CD4-positive, alpha-beta T cell treated with Interleukin-12 subunit alpha and Interleukin-12 subunit beta, for 1 hour (primary cell): ENCODE data around the gene CBX8.

Experiments
- DNase-seq: peaks from one replicate; pipeline ENCODE4 v3.0.0-alpha.2; 2020

The CBX8 gene

DNA sequence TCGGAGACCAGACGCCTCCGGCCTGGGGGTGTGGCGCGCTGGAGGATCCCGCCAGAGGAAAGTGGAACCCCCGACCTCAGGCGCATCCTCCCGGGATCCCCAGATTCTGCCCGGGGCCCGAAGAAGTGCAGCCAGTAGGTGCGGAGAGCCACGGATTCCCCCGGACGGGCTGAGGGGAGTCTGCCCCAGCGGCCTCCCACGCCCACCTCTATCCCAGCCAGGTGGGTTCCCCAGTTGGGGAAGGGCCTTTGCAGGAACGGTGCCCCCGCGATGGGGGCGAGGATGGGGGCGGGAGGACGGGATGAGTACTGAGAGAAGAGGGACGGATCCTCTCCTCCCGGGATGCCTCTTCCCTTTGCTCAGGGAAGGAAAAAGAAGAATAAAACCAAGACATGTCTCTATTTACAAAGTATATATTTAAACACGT, 5.1 kb downstream of the CBX8 start:
- no peak for DNase-seq

DNA sequence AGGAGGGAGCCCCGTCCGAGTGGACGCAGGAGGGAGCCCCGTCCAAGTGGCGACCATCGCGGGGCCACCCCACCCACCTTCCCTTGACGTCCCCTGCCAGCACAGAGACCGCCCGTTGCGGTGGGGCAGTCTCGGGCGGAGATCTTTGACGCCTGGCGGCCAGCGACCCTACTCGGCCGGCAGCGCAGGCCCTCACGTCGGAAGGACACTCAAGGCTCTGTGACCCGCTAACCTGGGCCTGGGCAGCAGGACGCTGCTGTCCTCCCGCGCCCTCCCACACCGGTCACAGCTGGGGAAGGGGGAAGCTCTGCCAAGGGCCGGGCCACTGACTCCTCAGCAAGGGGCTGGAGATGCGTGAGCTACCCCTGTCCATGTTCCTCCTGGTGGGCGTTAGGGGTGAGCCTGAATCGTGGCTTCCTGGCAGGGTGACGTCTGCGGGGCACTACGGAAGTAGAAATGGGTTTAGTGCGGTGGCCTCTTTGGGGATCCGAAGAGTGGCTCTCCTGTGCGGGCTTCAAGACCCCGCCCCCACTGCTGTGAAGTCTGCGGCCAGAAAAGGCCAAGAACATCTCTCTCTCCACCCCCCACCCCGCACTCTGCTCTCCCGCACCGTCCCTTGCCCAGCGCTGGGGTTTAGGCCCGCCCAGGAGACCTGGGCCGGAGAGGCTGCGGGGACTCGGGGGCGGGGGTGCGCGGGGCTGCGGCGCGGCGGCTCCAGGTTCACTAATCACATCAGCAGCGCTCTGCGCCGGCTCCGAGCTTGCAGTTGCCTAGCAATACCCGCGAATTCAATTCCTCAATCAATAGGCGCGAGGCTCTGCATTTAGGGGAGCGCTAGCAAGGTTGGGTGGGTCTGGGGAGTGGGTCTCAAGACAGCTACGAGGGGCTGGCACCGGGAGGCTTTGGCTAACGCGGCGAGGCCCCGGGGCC, 5.8 kb downstream of the CBX8 start:
- DNase-seq: no peak

DNA sequence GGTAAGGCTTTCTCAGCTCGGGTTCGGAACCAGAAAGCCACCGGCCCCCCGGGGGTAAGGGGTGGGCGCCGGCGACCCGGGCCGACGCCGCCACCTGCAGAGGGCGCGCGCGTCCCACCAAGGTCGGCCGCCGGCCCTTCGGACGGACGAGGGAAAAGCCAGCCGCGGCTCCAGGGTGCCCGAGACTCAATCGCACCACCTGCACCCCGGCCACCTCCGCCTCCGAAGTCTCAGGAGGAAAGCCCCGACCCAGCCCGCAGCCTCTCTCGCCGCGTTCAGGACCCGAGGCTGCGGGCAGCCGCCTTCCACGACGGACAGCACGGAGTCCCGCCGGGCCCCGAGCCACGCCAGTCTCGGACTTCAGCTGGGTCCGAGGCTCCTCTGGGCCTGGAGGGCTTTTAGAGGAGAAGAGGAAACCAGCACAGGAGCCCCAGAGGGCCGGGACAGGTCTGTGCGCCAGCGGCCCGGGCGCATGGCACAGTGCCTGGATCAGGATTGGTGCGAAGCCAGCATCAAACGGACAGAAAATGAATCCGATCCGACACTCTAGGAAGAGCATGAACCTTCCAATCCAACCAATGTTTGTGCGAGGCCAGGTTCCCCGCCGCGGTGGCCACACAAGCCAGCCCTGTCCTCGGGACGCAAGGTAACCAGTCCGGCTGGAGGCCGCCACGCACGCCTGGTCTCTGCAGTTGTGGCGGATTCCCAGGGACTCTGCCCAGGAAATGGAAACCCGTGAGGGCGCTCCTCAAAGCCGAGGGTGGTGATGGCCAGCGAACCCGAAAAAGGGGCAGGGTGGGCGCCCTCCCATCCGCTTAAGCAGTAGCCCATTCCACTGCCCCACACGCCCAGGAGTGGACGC, 6.7 kb downstream of the CBX8 start:
- no peak for DNase-seq

DNA sequence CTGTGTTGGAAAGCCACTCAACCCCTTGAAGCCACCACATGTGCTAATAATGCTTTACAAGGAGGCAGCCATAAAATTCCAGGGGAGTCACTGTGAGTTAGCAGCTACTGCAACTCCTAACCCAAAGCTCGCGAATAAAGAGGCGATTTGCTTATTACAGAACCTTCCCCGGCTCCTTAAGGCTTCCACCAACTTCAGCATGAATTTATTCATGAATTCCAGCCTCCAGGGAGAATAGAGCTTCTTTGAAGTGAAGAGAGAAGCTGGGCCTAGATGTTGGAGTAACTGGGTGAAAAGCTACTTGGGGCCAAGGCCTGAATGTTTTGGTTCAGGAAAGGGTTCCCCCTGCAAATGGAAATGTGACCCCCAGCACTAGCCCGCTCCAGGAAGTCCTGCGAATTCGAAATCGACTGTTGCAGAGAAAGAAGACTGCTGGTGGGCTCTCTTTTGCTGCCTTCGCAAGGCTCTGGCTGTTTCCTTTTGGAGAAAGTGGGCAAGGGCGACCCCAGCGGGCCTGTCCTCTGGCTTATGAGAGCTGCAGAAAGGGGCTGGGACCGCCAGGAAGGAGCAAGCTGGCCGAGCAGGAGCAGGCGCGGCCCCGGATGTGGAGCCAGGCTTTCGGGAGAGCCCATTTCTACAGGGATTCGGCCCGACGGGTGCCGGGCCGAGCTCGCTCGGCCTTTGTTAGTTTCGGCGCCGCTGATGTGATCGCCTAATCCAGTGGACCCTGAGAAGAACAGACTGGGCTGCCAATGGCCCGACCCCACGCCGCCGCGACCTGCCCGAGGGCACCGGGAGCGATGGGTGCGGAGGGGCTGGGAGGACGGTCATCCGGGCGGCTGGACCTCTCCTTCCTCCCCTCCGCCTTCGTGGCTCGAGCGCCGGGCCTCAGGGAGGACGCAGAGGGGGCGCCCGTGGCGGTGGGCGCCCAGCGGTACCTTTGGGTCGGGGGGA, 7.6 kb downstream of the CBX8 start:
- no peak for DNase-seq

DNA sequence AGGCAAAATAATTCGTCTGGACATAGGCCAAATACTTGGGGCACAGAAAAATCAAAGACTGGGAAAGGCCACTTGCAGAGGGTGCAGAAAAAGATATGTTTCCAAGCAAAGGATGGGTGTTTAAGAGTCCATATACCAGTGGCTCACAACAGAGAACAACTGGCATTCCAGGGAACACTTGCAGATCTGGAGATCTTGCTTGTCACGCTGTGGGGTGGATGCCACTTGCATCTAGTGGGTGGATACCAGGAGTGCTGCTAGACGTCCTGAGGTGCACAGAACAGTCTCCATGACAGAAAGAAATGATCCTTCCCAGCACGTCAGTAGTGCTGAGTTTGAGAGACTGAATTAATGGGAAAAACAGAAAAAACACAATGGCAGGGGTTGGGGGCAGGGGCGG, 8.4 kb downstream of the CBX8 start:
- DNase-seq: no peak

DNA sequence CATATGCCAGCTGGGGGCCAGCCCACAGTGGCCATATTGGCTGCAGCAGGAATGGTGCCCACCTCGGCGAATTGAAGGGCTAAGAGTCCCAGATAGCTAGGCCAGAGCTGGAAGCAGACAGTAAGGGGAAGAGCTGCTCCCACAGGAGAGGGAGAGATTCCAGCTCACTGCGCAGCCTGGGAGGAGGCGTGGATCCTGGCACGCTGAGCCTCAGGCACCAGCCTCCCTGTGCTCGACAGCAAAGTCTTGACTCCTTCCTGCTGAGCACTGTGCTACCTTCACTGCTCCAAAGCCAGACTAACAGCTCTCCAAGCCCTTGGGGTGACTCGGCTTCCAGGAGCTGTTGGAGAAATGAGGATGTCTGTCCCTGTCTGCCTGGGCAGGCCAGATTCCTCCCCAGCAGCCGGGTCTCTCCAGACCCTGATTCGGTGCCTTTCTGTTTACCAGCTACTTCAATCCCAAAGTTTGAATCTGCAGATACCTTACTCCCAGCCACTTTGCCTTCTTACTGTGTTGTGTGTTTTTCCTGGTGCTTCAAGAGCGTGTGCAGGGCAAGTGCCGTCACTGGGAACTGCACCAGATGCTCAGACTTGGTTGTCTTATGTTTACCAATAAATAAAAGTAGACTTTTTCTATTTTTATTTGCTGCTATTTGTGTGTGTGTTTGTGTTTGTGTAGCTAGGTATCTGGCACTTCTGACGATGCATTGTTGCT, 9.8 kb downstream of the CBX8 start:
- DNase-seq: no peak

DNA sequence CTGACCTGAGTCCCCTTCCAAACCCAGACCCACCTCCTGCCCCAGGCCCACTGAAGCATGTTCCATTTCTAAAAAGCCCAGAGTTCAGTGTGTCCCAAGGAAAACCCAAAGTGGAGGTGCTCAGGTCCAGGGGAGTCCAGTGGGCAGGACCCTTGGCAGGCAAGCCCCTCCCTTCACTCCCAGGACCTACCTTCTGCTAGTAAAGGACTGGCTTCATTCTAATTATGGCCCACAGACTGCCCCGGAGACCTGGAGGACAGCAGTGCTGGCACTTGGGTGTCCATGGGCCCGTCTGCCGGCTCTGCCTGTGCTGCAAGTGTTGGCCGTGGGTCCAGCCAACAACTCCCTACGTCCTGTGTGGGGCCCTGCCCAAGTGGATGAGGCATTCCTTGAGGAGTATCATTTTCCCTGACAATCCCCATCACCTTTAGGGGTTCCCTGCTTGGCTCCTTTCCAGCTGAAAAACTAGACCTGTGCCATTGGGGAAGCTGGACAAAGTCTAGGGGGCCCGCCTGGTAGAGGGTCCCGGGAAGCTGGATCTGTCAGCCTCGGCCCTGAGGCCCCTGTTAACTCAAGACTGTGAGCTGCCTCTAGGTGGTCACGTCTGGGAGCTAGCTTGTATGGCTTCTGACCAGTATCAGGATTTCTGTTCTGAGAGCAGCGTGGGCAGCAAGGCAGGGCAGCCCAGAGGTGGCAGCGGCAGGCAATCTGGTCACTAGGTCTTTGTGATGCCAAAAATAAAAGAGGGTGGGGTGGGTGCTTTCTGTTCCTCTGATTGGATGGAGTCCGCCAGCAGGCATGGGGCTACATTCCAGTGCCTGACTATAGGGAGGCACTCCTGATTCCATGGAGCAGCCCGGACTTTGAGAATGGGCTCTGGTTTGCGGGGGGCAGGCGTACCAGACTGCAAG, 10.7 kb downstream of the CBX8 start:
- DNase-seq: no peak

DNA sequence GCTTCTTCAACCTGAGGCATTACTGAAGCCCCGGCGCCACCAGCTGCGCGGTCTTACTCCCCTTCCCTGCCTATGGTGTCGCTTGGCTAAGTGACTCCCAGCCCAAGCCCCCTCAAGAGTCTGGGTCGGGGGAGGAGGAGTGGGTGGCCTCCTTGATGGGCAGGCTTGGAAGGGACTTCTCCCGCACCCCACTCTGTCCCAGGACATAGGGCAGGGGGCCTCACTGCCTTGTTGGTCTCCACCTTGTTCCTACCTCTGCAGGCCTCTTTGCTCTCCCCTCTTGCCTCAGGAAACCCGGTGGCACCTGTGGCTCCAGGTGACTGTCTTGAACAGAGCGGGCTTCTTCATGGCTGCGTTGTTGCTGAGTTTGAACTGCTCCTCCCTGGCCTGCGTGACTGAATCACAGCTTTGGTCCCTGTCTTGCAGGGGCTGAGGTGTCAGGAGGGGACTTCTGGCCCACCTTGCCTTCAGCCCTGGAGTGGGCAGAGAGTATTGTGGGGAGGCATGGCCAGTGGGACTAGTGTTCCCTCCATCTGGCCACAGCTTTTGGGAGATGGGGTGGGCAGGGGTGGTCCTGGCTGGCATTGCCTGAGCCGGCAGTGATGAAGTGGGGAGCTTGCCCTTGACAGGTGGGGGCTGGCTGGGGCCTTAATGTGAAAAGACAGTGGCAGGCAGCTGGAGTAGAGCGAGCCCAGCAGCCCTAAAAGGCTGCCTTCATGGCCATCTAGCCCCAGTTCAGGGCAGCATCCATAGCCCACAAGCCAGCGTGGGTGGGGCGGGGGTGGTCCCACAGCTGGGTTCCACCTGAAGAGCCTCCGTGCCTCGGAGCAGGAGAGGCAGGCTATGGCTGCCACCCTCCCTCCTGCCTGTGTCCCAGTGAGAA, 11.6 kb downstream of the CBX8 start:
- DNase-seq: no peak

DNA sequence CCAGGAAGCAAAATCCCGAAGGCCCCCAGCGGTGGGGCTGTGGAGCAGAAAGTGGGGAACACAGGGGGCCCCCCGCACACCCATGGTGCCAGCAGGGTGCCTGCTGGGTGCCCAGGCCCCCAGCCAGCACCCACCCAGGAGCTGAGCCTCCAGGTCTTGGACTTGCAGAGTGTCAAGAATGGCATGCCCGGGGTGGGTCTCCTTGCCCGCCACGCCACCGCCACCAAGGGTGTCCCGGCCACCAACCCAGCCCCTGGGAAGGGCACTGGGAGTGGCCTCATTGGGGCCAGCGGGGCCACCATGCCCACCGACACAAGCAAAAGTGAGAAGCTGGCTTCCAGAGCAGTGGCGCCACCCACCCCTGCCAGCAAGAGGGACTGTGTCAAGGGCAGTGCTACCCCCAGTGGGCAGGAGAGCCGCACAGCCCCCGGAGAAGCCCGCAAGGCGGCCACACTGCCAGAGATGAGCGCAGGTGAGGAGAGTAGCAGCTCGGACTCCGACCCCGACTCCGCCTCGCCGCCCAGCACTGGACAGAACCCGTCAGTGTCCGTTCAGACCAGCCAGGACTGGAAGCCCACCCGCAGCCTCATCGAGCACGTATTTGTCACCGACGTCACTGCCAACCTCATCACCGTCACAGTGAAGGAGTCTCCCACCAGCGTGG, 12.4 kb downstream of the CBX8 start:
- no peak for DNase-seq

DNA sequence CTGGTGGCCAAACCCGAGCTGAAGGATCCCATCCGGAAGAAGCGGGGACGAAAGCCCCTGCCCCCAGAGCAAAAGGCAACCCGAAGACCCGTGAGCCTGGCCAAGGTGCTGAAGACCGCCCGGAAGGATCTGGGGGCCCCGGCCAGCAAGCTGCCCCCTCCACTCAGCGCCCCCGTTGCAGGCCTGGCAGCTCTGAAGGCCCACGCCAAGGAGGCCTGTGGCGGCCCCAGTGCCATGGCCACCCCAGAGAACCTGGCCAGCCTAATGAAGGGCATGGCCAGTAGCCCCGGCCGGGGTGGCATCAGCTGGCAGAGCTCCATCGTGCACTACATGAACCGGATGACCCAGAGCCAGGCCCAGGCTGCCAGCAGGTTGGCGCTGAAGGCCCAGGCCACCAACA, 13.0 kb downstream of the CBX8 start:
- DNase-seq: no peak

DNA sequence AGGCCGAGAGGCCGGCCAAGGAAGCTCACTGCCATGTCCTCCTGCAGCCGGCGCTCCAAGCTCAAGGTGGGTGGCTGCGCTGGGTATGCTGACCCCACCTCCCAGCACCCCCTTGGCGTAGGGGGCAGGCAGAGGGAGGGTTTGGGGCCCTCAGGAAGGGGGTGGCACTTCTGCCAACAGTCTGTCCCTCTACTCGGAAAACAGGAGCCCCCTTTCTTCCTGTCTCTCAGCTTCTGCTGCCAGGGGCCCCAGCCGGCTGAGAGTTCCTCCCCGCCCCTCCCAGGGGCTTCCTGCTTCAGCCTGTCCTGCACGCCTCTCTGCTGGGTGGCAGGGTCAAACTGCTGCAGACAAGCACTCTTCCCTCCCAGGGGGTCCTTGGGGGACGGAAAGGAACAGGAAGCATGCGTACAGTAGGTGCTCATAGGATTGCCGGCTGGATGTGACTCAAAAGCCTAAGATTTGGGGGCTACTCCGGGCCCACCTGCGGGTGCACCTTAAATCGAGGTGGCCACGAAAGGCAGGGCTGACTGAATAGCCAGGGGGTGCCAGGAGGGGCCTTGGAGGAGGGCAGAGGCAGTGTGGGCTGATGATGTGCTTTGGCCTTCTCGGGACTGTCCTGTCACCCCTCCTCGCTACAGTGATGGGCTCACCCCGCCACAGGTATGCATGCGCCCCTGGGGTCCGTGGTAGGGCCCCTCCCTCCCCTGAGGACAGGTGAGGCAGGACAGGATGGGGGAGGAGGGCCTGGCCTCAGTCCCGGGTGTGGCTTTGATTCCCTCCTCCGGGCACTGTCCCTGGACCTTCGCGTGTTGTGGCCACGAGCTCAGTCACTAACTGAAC, 14.9 kb downstream of the CBX8 start:
- no peak for DNase-seq

DNA sequence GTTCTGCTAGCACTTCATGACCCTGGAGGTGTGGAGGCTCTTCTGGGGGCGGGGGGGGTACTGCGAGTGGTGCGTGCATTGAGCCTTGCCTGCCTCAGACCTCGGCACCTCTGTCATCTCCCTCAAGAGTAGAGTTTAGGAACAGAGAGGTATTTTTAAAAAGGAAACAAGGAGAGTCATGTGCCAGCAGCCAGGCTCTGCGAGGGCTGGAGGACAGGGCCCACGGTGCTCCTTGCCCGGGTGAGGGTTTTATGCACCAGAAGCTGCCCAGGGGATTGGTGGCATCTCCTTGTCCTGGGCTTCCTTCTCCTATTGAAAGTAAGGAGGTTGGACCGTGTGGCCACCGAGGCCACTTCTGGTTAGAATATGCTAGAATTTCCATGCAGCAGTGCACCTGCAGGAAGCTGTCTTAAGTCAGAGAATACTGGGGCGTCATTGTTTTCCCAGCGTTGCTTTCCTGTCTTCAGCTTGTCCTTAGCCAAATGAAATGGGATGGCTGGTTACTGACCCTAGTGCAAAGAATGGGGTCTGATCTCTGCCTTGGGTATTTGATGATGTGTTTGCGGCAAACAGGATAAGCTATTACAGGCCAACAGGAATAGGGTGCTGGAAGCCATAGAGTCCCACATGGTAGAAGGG, 15.7 kb downstream of the CBX8 start:
- no peak for DNase-seq

DNA sequence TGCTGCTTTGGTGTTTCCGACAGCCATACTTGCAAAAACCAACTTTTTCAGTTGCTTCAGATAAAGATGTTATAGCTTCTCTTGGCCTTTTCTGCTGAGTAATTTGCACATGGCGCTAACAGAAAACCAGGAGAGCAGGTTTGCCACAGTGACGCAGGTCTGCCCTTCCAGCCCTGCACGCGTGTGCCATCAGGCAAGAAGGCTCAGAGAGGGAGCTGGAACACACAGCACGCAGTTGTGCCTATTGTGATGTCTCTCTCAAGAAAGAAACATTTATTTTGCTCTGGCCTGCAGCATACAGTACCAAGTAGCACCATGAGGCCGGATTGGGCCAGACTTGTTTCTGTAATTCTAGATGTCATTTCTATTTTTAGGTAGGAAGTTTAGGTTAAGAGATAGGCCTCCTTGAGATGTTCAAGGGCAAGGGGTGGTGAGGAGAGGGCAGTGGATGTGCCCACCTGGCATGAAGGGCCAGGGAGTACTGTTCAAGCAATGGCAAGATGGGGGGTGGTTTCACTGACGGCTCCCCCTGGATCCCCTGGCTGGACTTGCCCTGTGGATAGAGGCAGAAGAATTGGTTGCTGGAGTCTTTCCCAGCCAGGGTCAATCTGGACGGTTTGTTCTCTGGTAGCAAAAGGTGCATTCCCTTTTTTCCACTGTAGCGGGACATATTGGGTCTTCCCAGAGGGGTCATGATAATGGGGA, 17.1 kb downstream of the CBX8 start:
- DNase-seq: no peak

DNA sequence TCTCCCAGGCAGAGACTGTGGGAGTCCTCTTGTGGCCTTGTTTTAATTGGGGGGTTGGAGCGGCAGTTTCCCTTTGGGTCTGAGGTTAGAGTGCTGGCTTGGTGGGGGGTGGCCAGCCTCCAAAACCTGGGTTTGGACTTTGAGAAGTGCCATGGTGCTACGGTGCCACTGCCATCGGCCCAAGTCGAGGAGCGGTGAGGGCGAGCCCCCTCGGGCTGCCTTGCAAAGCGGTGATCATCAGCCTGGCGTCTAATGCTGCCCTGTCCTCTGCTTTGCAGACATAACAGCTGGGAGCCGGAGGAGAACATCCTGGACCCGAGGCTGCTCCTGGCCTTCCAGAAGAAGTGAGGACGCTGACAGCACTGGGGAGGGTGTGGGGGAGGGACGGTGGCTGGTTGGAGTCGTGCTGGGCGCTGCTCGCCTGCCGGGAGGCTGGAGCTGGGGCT, 17.8 kb downstream of the CBX8 start:
- DNase-seq: no peak

DNA sequence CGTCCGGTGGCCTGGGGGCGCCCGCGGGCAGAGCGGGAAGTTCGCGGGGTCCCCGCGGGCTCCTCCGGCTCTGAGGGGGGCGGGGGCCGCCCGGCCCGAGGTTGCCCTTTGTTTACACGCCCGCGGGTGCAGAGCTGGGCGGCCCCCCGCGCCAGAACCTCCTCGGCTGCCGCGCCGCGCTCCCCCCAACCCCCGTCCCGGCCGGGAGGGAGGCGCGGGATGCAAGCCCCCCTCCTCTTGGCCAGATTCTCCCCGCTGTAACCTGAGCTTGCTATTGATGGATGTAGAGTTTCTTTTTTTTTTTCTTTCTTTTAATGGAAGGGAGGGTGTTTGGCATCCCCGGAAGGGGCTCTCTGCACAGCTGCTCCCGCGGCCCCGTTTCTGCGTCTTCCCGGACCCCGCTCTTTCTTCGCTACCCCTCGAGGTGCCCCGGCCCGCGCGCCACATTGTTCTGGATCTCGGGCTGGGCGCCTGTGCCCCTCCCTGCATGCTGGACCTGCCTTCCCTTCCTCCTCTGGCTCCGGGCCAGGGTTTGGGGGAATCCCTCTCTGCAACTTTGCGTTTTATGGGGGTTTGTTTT, 18.3 kb downstream of the CBX8 start:
- DNase-seq: no peak

DNA sequence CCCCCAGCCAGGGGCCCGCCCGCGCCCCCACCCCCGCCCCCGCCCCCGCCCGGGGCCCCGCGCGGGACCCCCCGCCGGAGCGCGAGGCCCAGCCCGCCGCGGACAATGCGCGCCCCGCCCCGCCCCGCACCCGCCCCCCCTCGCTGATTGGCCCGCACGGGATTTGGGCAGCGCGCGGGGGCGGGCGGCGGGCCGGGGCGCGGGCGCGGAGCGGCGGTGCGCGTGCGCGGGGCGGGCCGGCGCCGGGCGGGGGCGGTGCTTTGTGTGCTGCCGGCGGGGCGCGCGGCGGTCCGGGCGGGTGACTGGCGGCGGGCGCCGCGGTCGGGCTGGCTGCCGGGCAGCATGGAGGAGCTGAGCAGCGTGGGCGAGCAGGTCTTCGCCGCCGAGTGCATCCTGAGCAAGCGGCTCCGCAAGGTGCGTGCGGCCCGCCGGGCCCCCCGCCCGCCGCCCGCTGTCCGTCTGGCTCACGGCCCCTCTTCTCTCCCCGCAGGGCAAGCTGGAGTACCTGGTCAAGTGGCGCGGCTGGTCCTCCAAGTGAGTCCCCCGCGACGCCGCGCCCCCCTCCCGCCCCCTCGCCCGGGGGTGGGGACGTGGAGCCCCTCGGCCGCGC, 18.9 kb downstream of the CBX8 start, which contains the start of gene CBX2:
CBX2 (plus strand) TSS at position 255 of the 610 bp plus-strand sequence; CDS start at position 343, 88 bp downstream.
- peak; percentile 89 for DNase-seq
